HG02981 (cell line): ENCODE results near the gene SUPT7L.
"Not testable (repeated sequence)": the region's sequence is repeated elsewhere in the genome, so short reads cannot be mapped to it uniquely, and the experiment has no call there.

Source experiments
- ATAC-seq: cut with Tn5 transposase; IDR thresholded peaks from one replicate; pipeline ENCODE4 v1.9.1; 2021; ENCODE audit warnings: mild to moderate bottlenecking, moderate library complexity; ENCODE audit not compliant: unreplicated experiment

Gene SUPT7L

DNA sequence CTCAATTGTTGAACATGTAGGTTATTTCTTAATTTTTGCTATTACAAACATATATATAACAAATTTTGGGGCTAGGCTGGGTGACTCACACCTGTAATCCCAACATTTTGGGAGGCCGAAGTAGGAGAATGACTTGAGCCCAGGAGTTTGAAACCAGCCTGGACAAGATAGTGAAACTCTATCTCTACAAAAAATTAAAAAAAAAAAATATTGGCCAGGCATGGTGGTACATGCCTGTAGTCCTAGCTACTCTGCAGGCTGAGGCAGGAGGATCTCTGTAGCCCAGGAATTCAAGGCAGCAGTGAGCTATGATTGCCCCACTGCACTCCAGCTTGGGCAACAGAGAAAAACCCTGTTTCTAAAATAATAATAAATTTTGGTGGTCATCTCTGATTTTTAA lies 23.8 kb upstream of the SUPT7L start:
- no peak for ATAC-seq

DNA sequence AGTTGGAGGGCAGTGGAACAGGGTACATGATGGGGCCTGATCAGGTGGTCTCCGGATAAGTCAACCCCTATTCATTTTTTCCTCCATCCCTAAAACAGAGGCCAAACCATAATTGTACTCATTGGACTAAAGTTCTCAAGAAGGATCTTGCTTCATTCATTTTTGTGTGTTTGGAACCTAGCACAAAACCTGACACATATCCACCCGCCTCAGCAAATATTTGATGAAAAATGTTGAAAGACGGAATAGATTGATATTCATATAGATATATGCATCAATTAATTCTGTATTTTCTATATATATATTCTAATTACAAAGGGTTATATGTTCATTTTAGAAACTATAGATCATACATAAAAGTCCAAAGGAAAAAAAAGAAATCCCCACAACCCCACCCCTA lies 22.2 kb upstream of the SUPT7L start:
- ATAC-seq, result no peak

DNA sequence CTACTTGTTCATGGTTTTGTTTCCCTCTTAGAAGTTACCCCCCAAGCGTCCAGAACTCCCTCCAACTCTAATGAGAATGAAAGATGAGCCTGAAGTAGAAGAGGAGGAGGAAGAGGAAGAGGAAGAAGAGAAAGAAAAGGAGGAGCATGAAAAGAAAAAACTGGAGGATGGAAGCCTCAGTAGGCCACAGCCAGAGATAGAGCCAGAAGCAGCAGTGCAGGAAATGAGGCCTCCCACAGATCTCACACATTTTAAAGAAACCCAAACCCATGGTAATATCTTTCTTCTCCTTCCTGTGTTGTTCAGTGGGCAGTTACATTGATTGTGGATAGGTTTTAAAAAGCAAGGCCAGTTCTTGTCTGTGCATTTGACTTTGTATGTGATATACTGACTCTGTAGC lies 21.6 kb upstream of the SUPT7L start:
- ATAC-seq, result not testable (repeated sequence)

DNA sequence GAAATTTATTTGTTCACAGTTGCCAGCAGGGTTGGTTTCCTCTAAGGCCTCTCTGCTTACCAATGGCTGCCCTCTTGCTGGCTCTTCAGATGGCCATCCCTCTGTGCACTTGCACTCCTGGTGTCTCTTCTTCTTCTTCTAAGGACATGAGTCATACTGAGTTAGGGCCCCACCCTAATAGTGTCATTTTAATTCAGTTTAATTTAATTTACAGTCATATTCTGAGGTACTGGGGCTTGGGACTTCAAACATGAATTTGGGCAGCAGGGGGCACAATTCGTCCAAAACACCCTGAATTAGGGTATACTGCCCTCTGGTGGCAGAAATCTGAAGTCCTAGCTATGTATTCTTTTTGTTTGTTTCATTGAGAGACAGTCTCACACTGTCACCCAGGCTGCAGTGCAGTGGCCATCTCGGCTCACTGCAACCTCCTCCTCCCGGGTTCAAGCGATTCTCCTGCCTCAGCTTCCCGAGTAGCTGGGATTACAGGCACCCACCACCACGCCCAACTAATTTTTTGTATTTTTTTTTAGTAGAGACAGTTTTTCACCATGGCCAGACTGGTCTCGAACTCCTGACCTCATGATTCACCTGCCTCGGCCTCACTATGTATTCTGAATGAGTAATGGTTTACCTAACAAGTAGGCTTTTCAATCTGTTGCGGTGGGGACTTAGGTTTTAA lies 20.1 kb upstream of the SUPT7L start:
- ATAC-seq, result peak; percentile 84

DNA sequence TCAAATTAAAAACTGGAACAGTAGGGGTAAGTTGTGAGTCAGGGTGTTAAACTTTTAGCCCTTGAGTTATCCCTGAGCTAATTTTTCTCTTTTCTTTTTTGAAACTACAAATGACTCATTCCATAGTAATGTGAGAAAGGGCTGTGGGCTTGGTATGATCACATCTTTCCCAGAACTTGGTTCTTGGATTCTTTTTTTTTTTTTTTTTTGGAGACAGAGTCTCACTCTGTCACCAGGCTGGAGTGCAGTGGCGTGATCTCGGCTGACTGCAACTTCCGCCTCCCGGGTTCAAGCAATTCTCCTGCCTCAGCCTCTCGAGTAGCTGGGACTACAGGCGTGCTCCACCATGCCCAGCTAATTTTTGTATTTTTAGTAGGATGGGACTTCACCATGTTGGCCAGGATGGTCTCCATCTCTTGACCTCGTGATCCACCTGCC lies 18.9 kb upstream of the SUPT7L start:
- not testable (repeated sequence) for ATAC-seq

DNA sequence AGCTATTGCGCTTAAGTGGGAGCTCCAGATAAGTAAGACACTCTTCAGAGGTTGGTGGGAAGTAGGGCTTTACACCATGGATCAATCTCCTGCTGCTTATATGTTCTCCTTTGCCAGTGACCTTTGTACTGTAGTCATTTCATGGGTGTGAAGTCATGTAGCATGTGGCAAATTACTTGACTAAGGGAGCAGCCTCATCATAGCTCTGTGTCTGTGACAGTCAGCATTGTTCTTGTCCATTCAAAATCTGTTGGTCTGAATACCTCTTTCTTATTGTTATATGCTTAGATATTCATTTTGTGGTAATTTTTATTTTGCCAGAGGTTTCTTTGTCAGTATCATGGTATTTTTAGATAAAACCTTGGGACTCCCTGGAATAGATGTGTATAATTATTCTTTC lies 18.4 kb upstream of the SUPT7L start:
- ATAC-seq, result no peak

DNA sequence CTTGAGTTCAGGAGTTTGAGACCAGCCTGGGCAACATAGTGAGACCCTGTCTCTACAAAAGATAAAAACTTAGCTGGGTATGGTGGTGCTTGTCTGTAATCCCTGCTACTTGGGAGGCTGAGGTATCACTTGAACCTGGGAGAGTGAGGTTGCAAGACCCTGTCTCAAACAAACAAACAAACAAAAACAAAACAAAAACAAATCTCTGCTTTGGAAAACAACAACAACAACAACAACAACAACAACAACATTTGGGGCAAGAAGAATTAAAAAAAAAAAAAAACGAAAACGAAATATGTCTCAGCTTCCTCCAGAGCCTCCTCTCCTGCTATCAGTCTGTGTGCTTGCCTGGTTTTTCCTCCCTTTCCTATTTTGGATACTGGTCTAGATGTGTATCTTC lies 17.2 kb upstream of the SUPT7L start:
- ATAC-seq, result no peak

DNA sequence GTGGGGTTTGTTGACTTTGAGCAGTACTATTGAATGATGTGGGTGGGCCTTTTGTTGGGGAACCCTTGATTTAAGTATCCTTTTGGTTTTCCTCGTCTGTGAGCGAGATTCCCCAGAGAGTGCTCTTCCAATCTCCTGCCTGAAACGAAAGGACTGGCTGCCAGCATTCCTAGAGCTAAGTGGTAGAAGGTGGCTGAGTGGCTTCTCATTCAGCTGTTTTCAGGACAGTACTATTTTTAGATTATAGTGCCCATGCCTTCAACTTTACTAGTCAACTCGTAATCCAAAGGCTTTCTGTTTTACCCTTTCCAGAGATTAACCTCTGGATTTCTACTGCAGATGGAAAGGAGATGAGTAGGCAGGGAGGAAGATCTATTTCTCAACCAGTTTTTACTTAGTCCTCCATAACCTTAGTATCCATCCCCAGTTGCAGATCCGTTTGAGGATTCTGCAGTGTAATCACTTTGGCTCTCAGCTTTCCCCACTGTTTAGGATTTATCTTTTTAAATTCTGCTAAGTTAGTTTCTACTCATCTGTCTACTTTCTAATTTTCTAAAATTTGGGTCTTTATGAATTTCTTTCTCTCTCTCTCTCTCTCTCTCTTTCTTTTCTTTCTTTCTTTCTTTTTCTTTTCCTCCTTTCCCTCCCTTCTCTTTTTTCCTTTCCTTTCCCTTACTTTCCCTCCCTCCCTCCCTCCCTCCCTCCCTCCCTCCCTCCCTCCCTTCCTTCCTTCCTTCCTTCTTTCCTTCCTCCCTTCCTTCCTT lies 9.5 kb upstream of the SUPT7L start:
- no peak for ATAC-seq

DNA sequence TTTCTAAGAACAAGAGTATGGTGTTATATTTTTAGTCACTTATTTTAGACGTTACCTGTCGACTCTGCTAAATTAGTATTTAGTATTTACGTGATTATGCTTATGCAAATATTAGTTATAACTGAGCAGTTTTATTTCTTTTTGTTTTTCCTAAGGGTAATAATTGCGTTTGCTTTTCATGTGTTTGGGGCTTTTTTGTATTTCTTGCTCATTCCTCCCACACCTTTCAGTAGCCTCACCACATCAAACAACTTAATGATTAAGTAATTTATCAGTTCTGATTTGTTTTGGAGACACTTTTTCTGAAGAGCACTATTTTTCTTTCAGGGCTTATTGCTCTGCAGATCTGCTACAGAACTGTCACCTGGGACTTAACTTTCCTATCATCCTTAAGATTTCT lies 7.8 kb upstream of the SUPT7L start:
- ATAC-seq, result no peak

DNA sequence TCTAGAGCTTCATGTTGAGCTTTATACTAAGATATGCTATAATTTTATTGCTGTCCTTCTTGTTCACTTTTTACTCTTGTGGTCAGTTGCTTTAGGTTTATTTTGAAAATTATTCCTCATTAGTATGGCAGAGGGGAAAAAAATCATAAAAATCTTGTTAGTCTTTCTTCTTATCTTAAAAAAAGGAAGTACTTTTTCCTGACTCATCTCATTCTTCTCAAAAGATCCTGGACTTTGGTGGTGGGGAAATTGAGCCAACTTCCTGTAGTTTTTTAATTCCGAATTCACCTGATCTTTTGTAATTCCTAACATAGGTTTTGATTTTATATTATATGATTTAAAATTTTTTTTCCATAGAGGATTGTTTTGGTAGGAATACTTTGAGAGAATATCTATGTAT lies 4.0 kb upstream of the SUPT7L start:
- no peak for ATAC-seq

DNA sequence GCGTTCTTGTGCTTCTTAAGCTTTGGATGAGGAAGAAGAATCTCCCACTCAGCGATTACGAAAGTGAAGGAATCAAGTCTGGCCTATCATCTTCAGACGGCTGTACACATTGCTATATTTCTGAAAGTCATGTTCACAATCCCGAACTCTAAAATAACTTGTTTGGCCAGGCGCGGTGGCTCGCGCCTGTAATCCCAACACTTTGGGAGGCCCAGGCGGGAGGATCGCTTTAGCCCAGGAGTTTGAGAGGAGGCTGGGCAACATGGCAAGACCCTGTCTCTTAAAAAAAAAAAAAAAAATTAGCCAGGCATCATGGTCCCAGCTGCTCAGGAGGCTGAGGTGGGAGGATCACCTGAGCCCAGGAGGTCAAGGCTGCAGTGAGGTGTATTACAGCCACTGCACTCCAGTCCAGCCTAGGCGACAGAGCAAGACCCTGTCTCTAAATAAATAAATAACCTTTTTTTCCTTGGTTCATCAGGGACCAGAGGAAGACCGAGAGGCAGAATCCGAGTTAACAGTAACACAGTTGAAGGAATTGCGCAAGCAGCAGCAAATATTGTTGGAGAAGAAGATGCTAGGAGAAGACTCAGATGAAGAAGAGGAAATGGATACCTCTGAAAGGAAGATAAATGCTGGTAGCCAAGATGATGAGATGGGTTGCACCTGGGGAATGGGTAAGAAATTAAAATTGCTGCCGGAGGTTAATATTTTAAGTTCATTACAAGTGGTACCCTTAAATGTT lies 1.4 kb upstream of the SUPT7L start:
- no peak for ATAC-seq

DNA sequence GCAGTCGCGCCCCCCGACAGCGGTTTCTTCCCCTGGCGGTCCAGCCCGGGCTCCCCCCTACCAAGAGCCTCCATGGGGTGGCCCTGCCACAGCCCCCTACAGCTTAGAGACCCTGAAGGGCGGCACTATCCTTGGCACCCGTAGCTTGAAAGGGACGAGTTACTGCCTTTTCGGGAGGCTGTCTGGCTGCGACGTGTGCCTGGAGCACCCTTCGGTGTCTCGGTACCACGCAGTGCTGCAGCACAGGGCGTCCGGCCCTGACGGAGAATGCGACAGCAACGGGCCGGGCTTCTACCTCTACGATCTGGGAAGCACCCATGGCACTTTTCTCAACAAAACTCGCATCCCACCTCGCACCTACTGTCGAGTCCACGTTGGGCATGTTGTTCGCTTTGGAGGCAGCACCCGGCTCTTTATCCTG lies 750 bp upstream of the SUPT7L start:
- ATAC-seq, result peak; percentile 20

DNA sequence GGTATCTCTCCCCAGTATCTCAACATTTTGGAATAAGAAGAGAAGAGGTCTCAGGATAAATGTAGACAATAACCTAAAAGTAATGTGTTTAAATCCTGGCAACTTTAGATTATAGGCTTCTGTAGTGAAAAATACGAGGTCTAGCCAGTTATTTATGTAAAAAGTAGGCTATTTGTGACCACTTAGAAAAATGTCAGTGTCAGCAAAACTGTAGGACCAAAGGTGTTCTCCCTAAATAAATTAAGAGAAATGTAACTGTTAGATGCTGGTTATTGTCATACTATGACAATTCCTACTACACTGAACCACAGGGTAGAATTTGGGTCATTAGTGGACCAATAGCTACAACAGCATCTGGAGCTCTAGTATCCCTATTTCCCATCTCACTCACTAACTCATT lies 2.0 kb downstream of the SUPT7L start:
- ATAC-seq, result no peak

DNA sequence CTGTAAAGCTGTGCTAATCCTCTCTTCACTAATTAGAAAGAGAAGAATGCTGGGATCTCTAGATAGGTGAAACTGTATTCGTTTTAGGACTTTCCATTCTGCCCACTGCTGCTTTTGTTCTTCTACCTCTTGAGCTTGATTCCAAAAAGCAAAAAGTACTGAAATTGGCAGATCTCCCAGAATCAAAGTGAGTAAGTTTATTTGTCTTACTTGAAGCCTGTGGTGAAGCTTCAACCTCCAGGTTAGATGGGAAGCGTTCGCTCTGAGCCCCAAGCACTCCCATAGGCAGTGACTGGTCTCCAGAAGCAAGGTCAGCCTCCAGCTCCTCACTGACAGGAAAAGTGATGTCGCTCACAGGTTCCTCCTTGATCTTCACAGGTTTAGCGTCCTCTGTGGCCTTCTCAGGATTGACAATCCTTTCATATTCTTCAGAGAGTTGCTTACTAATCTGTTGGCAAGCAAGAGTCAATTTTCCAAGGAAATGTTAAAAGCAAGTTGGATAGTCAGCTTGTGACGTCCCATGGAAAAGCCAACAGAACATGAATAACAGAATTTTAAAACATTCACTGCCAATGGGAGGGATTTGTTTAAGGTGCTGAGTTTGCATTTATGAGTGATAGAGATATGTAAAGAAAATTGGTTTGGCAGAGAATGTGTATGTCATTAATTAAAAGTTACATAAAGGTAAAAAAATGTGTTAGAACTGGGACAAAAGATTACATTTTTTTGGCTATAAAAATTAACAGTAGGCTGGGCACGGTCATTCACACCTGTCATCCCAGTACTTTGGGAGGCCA lies 8.1 kb downstream of the SUPT7L start:
- no peak for ATAC-seq

DNA sequence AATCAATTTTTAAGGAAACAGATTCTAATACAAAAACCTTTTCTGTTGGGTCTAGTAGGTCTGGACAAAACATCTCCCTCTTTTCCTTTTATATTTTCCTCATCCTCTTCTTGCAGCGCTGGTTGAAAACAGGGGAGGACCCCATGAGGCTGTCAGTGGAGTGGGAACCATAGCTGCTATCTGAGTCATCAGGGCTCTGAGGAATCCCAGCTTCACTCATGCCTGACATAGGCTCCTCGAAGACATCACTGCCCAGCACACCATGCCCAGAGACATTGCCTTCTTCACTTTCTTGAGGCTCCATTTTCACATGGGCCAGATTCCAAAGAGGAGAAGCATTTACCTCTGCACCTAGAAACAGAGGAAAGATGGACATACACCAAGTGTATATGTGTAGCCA lies 10.0 kb downstream of the SUPT7L start:
- no peak for ATAC-seq

DNA sequence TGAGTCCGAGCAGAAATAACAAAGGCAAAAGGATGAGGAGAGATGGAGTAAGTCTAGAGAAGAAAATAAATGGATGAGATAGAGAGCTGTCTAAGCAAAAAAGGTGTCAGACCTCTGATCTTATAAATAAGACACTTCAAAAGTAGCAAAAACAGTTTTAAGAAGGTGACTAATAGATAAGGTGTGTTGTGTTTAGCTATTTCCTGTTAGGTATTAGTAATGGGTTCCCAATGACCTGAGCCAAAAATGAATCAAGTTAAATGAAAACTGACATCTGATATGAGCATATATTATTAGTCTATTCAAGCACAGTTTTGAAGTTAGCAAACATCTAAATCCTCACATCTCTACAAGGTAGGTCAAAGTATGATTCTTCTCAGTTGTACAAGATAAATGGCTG lies 10.6 kb downstream of the SUPT7L start:
- ATAC-seq, result no peak

DNA sequence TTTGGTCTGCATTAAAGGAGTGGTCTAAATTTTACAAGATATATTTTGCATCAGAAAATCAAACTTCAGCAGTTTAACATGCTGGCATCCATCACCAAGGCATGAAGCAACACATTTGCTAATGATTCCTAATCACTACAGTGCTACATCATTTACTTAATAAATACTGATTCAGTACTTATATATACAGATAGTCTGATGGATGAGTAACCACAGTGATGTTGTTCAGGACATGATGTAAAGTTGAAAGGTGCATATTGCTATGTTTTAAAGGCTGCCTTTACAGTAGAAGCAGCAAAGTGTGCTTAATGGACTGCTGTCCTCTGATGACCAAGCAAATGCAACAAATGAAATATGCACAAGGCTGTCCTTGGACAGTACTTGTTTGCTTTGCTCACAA lies 11.1 kb downstream of the SUPT7L start:
- no peak for ATAC-seq

DNA sequence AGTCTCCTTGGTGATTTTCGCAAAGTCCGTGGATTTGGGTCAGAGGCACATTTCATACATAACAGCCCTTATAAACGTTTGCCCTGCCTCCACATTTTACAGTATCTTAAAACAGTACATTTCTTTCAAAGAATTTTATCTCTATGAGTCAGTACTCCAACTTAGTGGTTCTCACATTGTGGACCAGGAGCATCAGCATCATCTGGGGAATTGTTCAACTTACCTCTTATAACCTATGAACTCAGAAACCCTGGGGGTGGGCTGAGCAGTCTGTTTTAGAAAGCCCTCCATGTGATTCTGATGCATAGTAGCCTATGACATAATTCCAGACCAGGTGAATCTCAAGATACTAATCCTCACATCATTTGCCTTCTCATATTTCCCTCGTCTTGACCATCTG lies 12.4 kb downstream of the SUPT7L start:
- ATAC-seq, result no peak

DNA sequence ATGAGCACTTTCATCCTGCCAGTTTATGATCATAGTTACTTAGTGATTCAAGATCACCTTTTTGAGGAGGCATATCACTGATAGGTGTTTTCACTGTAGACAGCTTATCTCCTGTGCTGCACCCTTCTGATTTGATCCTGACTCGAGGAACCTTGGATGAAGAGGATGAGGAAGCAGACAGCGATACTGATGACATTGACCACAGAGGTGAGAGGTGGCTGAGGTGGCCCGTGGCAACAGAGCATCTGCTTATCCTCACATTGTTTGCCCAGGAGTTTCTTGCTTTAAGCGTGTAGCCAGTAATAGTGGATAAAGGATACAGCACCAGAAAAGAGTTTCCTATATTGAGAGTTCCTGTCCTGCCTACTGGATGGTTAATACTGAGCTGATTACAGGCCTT lies 15.7 kb downstream of the SUPT7L start:
- no peak for ATAC-seq

DNA sequence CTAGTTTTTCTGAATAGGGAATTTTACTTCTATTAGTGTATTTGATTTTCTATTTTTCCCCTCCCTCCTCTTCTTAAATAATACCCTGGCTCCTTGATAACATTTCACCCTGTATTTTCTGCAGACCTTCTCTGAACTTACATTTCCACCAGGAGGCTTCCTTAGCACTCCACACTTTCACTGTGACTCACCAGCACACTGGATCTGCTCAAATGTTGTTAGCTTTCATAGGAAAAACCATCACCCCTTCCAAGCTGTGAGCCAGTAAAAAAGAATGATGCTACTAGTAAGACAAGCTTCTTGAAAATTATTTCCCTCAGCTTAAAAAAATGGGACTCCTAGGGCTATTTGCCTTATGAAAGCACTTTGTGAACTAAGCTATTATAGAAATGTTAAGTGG lies 16.1 kb downstream of the SUPT7L start:
- no peak for ATAC-seq

DNA sequence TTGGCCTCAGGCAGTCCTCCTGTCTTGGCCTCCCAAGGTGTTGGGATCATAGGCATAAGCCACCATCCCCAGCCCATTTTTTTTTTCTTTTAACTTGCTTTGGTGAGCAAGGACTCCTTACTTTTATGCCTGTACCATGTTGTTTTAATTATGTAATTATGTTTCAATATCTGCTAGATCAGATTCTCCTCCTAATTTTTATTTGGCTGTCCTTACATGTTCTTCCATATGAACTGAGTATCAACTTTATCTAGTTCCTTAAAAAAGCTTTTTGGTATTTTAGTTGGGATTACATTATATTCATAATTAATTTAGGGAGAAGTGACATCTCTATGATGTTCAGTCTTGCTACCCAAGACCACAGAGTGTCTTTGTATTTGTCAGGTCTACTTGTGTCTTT lies 18.2 kb downstream of the SUPT7L start:
- ATAC-seq, result no peak
